Mesenchymal stem cell (in vitro differentiated cells and primary cell): ENCODE results near the gene HNRNPL.

Source experiments
- DNase-seq: peaks from one replicate; pipeline ENCODE4 v3.0.0-alpha.2; 2013
- H2AFZ ChIP-seq: one replicate; pipeline ENCODE4 v1.6.1; 2013; ENCODE audit warnings: low read depth, mild to moderate bottlenecking, control low read depth, inconsistent platforms, low read length, moderate library complexity
- H2AK5ac ChIP-seq: 2 replicates; pipeline ENCODE4 v1.6.1; 2013; ENCODE audit warnings: low read length, moderate library complexity, mild to moderate bottlenecking, inconsistent platforms; ENCODE audit not compliant: severe bottlenecking
- H2BK120ac ChIP-seq: one replicate; pipeline ENCODE4 v1.6.1; 2013; ENCODE audit warnings: low read depth, mild to moderate bottlenecking, inconsistent platforms, low read length, moderate library complexity
- H2BK12ac ChIP-seq, 2 experiments: one replicate each; pipeline ENCODE4 v1.6.1; 2013; ENCODE audit warnings: inconsistent platforms in 2 of 2, low read length in 2 of 2, mild to moderate bottlenecking in 2 of 2, moderate library complexity in 2 of 2, control low read depth in 1 of 2
- H2BK15ac ChIP-seq: one replicate; pipeline ENCODE4 v1.6.1; 2013; ENCODE audit warnings: mild to moderate bottlenecking, low read depth, inconsistent platforms; ENCODE audit not compliant: poor library complexity, severe bottlenecking
- H2BK5ac ChIP-seq: 2 replicates; pipeline ENCODE4 v1.6.1; 2013; ENCODE audit warnings: low read depth, mild to moderate bottlenecking, low read length, control low read depth, inconsistent platforms; ENCODE audit not compliant: poor library complexity, severe bottlenecking
- H3K14ac ChIP-seq, 2 experiments: one replicate each; pipeline ENCODE4 v1.6.1; 2013; ENCODE audit warnings: inconsistent platforms in 2 of 2, low read length in 2 of 2, control low read depth in 1 of 2, mild to moderate bottlenecking in 1 of 2, moderate library complexity in 1 of 2
- H3K18ac ChIP-seq, 2 experiments: one replicate each; pipeline ENCODE4 v1.6.1; 2013; ENCODE audit warnings: inconsistent platforms in 2 of 2, low read length in 2 of 2, control low read depth in 1 of 2, low read depth in 1 of 2, mild to moderate bottlenecking in 1 of 2
- H3K23ac ChIP-seq, 2 experiments: one replicate each; pipeline ENCODE4 v1.6.1; 2013; ENCODE audit warnings: inconsistent platforms in 2 of 2, low read length in 2 of 2, mild to moderate bottlenecking in 2 of 2, moderate library complexity in 2 of 2, control low read depth in 1 of 2
- H3K27ac ChIP-seq: 2 replicates; pipeline ENCODE4 v1.5.1; 2013; ENCODE audit warnings: mild to moderate bottlenecking, moderate library complexity, low read length, control low read depth, inconsistent platforms; ENCODE audit not compliant: poor library complexity, severe bottlenecking
- H3K27me3 ChIP-seq, 2 experiments: 2 replicates each; pipeline versions ENCODE4 v1.6.1 to v1.7.0; 2013; ENCODE audit warnings: low read length in 2 of 2, mild to moderate bottlenecking in 2 of 2, moderate library complexity in 2 of 2, control low read depth in 1 of 2, inconsistent platforms in 1 of 2; ENCODE audit not compliant: control insufficient read depth in 1 of 2, insufficient read depth in 1 of 2
- H3K36me3 ChIP-seq, 2 experiments: 2 replicates each; pipeline versions ENCODE4 v1.6.1 to v1.7.0; 2013; ENCODE audit warnings: low read length in 2 of 2, control low read depth in 1 of 2, inconsistent platforms in 1 of 2, low read depth in 1 of 2, mild to moderate bottlenecking in 1 of 2; ENCODE audit not compliant: insufficient read depth in 2 of 2, control insufficient read depth in 1 of 2
- H3K4ac ChIP-seq, 2 experiments: one replicate each; pipeline ENCODE4 v1.6.1; 2013; ENCODE audit warnings: inconsistent platforms in 2 of 2, low read length in 2 of 2, mild to moderate bottlenecking in 2 of 2, moderate library complexity in 2 of 2, control low read depth in 1 of 2, low read depth in 1 of 2
- H3K4me1 ChIP-seq: 2 replicates; pipeline ENCODE4 v1.6.1; 2013; ENCODE audit warnings: low read depth, low read length, control low read depth; ENCODE audit not compliant: control insufficient read depth, insufficient read depth
- H3K4me2 ChIP-seq: 2 replicates; pipeline ENCODE4 v1.6.1; 2013; ENCODE audit warnings: low read length, mild to moderate bottlenecking, inconsistent platforms; ENCODE audit not compliant: poor library complexity, severe bottlenecking
- H3K4me3 ChIP-seq, 2 experiments: 2 replicates each; pipeline versions ENCODE4 v1.5.1 to v1.7.0; 2013; ENCODE audit warnings: low read length in 2 of 2, mild to moderate bottlenecking in 2 of 2, control low read depth in 1 of 2, low read depth in 1 of 2; ENCODE audit not compliant: insufficient read depth in 1 of 2
- H3K79me1 ChIP-seq: replicated peaks from 2 replicates; pipeline ENCODE4 v1.6.1; 2013; ENCODE audit warnings: mild to moderate bottlenecking, control low read depth, low read length, inconsistent platforms; ENCODE audit not compliant: poor library complexity, severe bottlenecking
- H3K9ac ChIP-seq: 2 replicates; pipeline ENCODE4 v1.7.0; 2013; ENCODE audit warnings: mild to moderate bottlenecking, low read length, moderate library complexity
- H3K9me3 ChIP-seq: 2 replicates; pipeline ENCODE4 v1.7.0; 2013; ENCODE audit warnings: mild to moderate bottlenecking, low read length; ENCODE audit not compliant: control insufficient read depth
- H4K8ac ChIP-seq: one replicate; pipeline ENCODE4 v1.6.1; 2013; ENCODE audit warnings: inconsistent platforms, mild to moderate bottlenecking, low read length, moderate library complexity
- H4K91ac ChIP-seq: one replicate; pipeline ENCODE4 v1.6.1; 2013; ENCODE audit warnings: mild to moderate bottlenecking, low read length, inconsistent platforms
- WGBS: methylation state at CpG from one replicate; pipeline ENCODE4 v1.1.7; 2013; ENCODE audit warnings: mixed read lengths; 5-methylcytosine and 5-hydroxymethylcytosine counted together

Gene HNRNPL

GRCh38 chr19:38812841-38813320, 36.9 kb downstream of the HNRNPL start, which contains the start of gene LGALS4:
TSS of gene LGALS4 (minus strand) at chr19:38812945. CDS start at chr19:38812886, 59 bp downstream.
- H3K4me3 ChIP-seq = no peak within 1 kb of the TSS
- no peak within 1 kb of the TSS for H3K14ac ChIP-seq
- H4K91ac ChIP-seq = no peak within 1 kb of the TSS
- H3K18ac ChIP-seq = no peak within 1 kb of the TSS
- no peak within 1 kb of the TSS for H2BK12ac ChIP-seq
- peaks cover 28 to 31% of the 10 kb centered on the region in 2 experiments for H3K36me3 ChIP-seq
- no peaks in the 10 kb centered on the region for H3K27me3 ChIP-seq
- H3K4ac ChIP-seq = no peak within 1 kb of the TSS
- H2BK15ac ChIP-seq = no peak within 1 kb of the TSS
- H3K79me1 ChIP-seq = no peaks in the 10 kb centered on the region
- H3K27ac ChIP-seq = no peak within 1 kb of the TSS
- WGBS = 91% methylated on average over 13 of the region's 15 CpGs
- DNase-seq = no peak
- H2AFZ ChIP-seq = no peak within 1 kb of the TSS
- peaks cover 6% of the 10 kb centered on the region for H3K4me1 ChIP-seq
- no peak within 1 kb of the TSS for H3K9ac ChIP-seq
- no peak within 1 kb of the TSS for H2BK120ac ChIP-seq
- H3K9me3 ChIP-seq = no peaks in the 10 kb centered on the region
- no peak within 1 kb of the TSS for H4K8ac ChIP-seq
- H3K23ac ChIP-seq = no peak within 1 kb of the TSS
- H3K4me2 ChIP-seq = no peak within 1 kb of the TSS
- no peak within 1 kb of the TSS for H2BK5ac ChIP-seq
- no peak within 1 kb of the TSS for H2AK5ac ChIP-seq

- no peak overlapping the region for H2BK12ac ChIP-seq
- 87% methylated on average over 14 of the region's 18 CpGs for WGBS
- H3K4me3 ChIP-seq = no peak overlapping the region
- H2AFZ ChIP-seq = no peak overlapping the region
- H2AK5ac ChIP-seq = no peak overlapping the region
- no peak overlapping the region for H3K9ac ChIP-seq
- no peak overlapping the region for H3K4ac ChIP-seq
- H2BK5ac ChIP-seq = no peak overlapping the region
- no peak overlapping the region for H3K14ac ChIP-seq
- no peaks in the 10 kb centered on the region for H3K79me1 ChIP-seq
- H4K91ac ChIP-seq = no peak overlapping the region
- no peak overlapping the region for H2BK120ac ChIP-seq
- no peaks in the 10 kb centered on the region for H3K9me3 ChIP-seq
- no peak for DNase-seq
- H3K36me3 ChIP-seq = peaks cover 21 to 27% of the 10 kb centered on the region in 2 experiments
- peaks cover 6% of the 10 kb centered on the region for H3K4me1 ChIP-seq
- no peak overlapping the region for H2BK15ac ChIP-seq
- no peak overlapping the region for H4K8ac ChIP-seq
- no peaks in the 10 kb centered on the region for H3K27me3 ChIP-seq
- H3K27ac ChIP-seq = no peak overlapping the region
- no peak overlapping the region for H3K18ac ChIP-seq
- H3K23ac ChIP-seq = no peak overlapping the region
- no peak overlapping the region for H3K4me2 ChIP-seq
These were observed 37.6 kb downstream of the HNRNPL start for GRCh38 chr19:38812009-38812840.

- H2BK120ac ChIP-seq = no peak overlapping the region
- no peak overlapping the region for H3K23ac ChIP-seq
- no peaks in the 10 kb centered on the region for H3K79me1 ChIP-seq
- WGBS = 96% methylated on average over 8 of the region's 8 CpGs
- H4K91ac ChIP-seq = no peak overlapping the region
- H3K9ac ChIP-seq = no peak overlapping the region
- no peak overlapping the region for H2AFZ ChIP-seq
- H3K4me3 ChIP-seq = no peak overlapping the region
- H4K8ac ChIP-seq = no peak overlapping the region
- no peaks in the 10 kb centered on the region for H3K9me3 ChIP-seq
- H3K18ac ChIP-seq = no peak overlapping the region
- H2BK12ac ChIP-seq = no peak overlapping the region
- H3K4me2 ChIP-seq = no peak overlapping the region
- H3K27ac ChIP-seq = no peak overlapping the region
- no peak for DNase-seq
- no peak overlapping the region for H2BK15ac ChIP-seq
- no peaks in the 10 kb centered on the region for H3K27me3 ChIP-seq
- H3K4ac ChIP-seq = no peak overlapping the region
- peaks cover 6% of the 10 kb centered on the region for H3K4me1 ChIP-seq
- no peak overlapping the region for H3K14ac ChIP-seq
- H2AK5ac ChIP-seq = no peak overlapping the region
- no peak overlapping the region for H2BK5ac ChIP-seq
- peaks cover under 1 to 2% of the 10 kb centered on the region in 2 experiments for H3K36me3 ChIP-seq
These were observed 40.1 kb downstream of the HNRNPL start for GRCh38 chr19:38809592-38810252.

DNA sequence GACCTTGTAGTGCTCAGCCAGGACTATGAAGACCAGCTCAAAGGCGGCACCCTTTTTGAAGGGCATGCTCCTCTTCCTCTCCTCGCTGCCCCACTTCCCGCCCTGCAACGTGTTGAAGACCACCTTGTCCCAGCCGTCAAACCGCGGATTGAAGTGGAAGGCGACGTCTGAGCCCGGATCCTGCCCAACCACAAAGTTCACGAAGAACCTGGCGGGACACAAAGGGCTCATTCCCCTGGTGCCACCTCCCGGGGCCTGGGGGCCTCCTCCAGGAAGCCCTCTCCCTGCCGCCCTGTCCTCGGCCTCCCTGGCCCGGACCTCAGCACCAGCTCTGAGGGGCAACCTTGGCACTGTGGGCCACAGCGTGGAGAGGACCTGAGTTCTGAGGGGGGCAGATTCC, 41.0 kb downstream of the HNRNPL start:
- Histone ChIP-seq H2AK5ac (peak overlapping the region; percentile 94), H3K9ac (no peak overlapping the region), H3K4me2 (no peak overlapping the region), H3K18ac (peak overlapping the region; percentile 61 to 64), H2BK12ac (peak overlapping the region; percentile 27 to 61), H3K23ac (no peak overlapping the region), H3K4me1 (peaks cover 6% of the 10 kb centered on the region), H3K4ac (peak overlapping the region in 1 of 2 experiments; percentile 22), H2BK120ac (no peak overlapping the region), H4K8ac (peak overlapping the region; percentile 79), H4K91ac (no peak overlapping the region), H2AFZ (no peak overlapping the region), H3K27me3 (no peaks in the 10 kb centered on the region), H2BK15ac (peak overlapping the region; percentile 6), H3K79me1 (no peaks in the 10 kb centered on the region), H2BK5ac (no peak overlapping the region), H3K36me3 (peaks cover 0 to 2% of the 10 kb centered on the region in 2 experiments), H3K4me3 (no peak overlapping the region), H3K9me3 (no peaks in the 10 kb centered on the region), H3K14ac (peak overlapping the region in 1 of 2 experiments; percentile 72), H3K27ac (no peak overlapping the region)
- no peak for DNase-seq
- WGBS = 96% methylated on average over 14 of the region's 17 CpGs
